Activated naive CD4-positive, alpha-beta T cell treated with anti-CD3 and anti-CD28 coated beads, Interleukin-2, amount 50 U/mL, for 24 hours (primary cell): ENCODE data around the gene SLC47A1.
"Not testable (repeated sequence)": the region's sequence is repeated elsewhere in the genome, so short reads cannot be mapped to it uniquely, and the experiment has no call there.

Experiments used
- H3K27ac Mint-ChIP-seq: one replicate; pipeline ENCODE4 v1.8.0; 2021; ENCODE audit warnings: mild to moderate bottlenecking, mixed read lengths
- H3K27me3 Mint-ChIP-seq: one replicate; pipeline ENCODE4 v1.8.0; 2021; ENCODE audit warnings: mixed read lengths
- H3K36me3 Mint-ChIP-seq: one replicate; pipeline ENCODE4 v1.8.0; 2021; ENCODE audit warnings: mixed read lengths
- H3K4me1 Mint-ChIP-seq: one replicate; pipeline ENCODE4 v1.8.0; 2021; ENCODE audit warnings: mixed read lengths
- H3K4me3 Mint-ChIP-seq: one replicate; pipeline ENCODE4 v1.8.0; 2021; ENCODE audit warnings: mild to moderate bottlenecking, mixed read lengths
- H3K9me3 Mint-ChIP-seq: one replicate; pipeline ENCODE4 v1.8.0; 2021; ENCODE audit warnings: mixed read lengths

SLC47A1 gene

DNA sequence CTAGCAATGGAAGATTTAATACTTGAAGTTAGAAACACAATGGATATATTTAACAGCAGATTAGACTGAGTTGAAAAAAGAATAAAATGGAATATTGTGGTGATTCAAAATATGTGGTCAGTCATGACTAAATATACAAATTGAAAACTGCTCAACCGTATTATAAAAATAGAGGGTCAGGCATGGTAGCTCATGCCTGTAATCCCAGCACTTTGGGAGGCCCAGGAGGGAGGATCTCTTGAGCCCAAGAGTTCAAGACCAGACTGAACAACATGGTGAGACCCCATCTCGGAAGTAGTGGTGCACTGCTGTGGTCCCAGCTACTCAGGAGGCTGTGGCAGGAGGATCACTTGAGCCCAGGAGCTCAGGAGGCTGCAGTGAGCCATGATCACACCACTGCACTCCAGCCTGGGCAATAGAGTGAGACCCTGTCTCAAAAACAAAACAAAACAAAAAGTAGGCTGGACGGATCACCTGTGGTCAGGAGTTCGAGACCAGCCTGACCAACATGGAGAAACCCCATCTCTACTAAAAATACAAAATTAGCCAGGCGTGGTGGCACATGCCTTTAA, 24.3 kb upstream of the SLC47A1 start:
- peaks cover 16% of the 10 kb centered on the region for H3K4me1 Mint-ChIP-seq
- H3K36me3 Mint-ChIP-seq, H3K4me3 Mint-ChIP-seq, H3K27me3 Mint-ChIP-seq, H3K9me3 Mint-ChIP-seq, H3K27ac Mint-ChIP-seq: not testable (repeated sequence)

DNA sequence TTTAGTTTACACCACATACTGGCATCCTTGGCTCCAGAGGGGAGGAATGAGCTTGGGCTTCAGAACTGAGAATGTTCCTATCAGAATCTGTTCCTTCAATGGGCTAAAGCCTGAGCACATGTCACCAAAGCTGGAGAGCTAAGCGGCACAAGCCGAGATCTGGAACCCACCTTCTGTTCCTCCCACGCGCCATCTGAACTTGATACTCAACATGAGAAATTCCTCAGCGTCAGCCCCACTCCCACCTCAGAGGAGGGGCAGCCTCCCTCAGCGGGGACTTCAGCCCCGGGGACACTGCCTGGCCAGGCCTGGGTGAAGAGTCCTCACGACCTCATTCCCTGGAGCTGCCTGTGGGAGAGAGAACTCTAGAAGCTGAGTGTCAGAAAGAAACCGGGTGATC, 22.8 kb upstream of the SLC47A1 start:
- H3K4me1 Mint-ChIP-seq = peaks cover 16% of the 10 kb centered on the region

DNA sequence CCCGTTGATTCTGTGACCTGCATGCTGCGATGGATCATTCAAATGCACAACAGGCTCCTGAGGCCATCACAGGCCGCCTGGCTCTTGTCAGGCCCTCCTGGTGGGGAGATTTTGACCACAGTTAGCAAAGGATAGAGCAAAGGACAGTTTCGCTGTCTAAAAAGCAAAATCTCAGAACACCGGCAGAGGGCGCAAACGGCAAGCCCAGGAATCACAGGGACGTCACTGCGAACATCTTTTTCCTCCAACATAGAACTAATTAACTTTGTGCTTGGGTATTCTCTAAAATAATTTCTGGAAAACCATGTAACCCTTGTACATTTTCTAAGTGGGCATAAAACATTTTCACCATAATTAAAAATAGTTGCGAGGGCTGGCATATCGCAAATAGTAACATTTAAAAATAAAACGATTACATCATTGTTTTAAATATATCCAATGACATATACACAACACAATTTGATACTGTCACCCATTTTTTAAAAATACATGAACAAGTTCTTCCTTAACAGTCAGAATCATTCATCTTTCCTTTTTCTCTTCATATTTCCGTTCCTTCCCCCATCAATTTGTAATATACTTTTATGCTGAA, 19.7 kb upstream of the SLC47A1 start:
- Mint-ChIP-seq H3K4me3 (no peak overlapping the region), H3K36me3 (no peaks in the 10 kb centered on the region), H3K27ac (no peak overlapping the region), H3K27me3 (no peaks in the 10 kb centered on the region), H3K4me1 (peaks cover 5% of the 10 kb centered on the region), H3K9me3 (no peaks in the 10 kb centered on the region)

More for the DNA sequence above, 22.8 kb upstream of the SLC47A1 start:
- peaks cover 2% of the 10 kb centered on the region for H3K36me3 Mint-ChIP-seq
- no peak overlapping the region for H3K27ac Mint-ChIP-seq
- peaks cover 2% of the 10 kb centered on the region for H3K27me3 Mint-ChIP-seq
- no peak overlapping the region for H3K4me3 Mint-ChIP-seq
- no peaks in the 10 kb centered on the region for H3K9me3 Mint-ChIP-seq

DNA sequence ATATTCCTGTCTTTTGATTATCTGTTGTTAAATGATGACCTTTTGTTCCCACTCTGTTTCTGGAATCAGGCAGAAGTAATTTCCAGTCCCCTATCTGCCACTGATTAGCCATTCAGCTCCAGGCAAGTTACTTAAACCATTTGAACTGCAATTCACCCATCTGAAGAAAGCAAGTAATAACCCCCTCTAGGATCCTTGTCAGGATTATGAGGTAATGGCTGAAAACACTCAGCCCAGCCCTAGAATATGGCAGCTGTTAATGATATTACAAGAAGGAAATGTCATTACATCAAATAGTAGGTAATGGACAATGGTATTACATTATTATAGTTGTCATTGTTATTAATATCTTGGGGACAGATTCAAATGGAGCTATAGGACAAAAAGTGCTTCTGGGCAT, 16.0 kb upstream of the SLC47A1 start:
- H3K4me1 Mint-ChIP-seq = peaks cover 5% of the 10 kb centered on the region
- no peaks in the 10 kb centered on the region for H3K27me3 Mint-ChIP-seq
- H3K9me3 Mint-ChIP-seq = no peaks in the 10 kb centered on the region
- H3K36me3 Mint-ChIP-seq = no peaks in the 10 kb centered on the region
- H3K27ac Mint-ChIP-seq = no peak overlapping the region
- H3K4me3 Mint-ChIP-seq = no peak overlapping the region

DNA sequence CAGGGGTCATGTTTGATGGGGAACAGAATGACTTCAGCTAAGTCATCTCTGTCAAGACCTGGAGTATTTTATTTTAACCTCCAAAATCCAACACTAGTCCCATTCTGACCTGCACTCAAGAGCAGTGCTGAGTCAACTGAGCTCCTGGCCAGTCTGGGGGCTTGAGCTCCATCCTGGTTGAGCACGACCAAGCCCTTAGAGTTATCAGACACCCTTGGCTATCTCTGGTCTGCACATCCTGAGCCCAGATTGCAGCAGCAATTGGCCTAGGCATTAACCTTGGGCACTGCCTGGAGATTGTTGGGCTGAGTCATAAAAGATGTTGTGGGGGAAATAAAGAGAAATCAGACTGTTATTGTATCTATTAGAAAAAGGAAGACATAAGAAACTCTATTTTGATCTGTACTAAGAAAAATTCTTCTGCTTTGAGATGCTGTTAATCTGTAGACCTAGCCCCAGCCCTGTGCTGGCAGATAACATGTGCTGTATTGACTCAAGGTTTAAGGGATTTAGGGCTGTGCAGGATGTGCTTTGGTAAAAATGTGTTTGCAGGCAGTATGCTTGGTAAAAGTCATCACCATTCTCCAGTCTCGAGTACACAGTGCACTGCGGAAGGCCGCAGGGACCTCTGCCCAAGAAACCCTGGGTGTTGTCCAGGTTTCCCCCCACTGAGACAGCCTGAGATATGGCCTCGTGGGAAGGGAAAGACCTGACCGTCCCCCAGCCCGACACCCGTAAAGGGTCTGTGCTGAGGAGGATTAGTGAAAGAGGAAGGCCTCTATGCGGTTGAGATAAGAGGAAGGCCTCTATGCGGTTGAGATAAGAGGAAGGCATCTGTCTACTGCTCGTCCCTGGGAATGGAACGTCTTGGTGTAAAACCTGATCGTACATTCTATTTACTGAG, 14.0 kb upstream of the SLC47A1 start:
- not testable (repeated sequence) for H3K27me3 Mint-ChIP-seq, H3K4me1 Mint-ChIP-seq, H3K9me3 Mint-ChIP-seq, H3K27ac Mint-ChIP-seq, H3K36me3 Mint-ChIP-seq, H3K4me3 Mint-ChIP-seq

DNA sequence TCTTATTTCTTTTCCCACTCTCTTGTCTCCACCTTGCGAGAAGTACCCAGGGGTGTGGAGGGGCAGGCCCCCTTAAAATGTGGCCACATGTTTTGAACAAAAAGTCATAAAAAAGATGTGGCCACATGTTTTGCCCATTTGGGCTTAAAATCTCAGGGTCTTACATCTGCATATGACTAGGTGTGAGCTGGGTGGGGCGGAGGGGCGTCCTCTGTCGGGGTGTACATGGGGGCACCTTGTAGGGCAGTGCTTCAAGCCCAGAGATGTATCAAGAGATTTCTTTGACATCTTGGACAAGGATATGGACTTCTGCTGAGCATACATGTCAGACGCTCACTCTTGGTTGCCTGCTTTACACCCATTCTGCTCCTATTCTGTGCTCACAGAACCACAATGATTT, 13.0 kb upstream of the SLC47A1 start:
- Mint-ChIP-seq H3K36me3 (no peaks in the 10 kb centered on the region), H3K4me3 (no peak overlapping the region), H3K27me3 (no peaks in the 10 kb centered on the region), H3K9me3 (no peaks in the 10 kb centered on the region), H3K27ac (no peak overlapping the region), H3K4me1 (no peaks in the 10 kb centered on the region)

DNA sequence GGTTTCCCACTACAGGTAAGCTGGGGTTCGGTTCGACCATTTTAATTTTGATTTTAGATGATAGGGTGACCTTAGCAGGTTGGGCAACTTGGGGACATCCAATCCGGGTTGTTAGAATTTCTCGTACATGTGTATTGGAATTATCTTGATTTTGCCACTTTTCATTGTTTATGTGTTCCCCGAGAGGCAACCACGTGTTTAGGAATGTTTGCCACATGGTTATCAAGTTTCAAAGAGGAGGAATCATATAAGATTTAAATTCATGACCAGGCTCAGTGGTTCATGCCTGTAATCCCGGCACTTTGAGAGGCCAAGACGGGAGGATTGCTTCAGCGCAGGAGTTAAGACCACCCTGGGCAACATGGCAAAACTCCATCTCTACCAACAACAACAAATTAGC, 10.0 kb upstream of the SLC47A1 start:
- H3K27ac Mint-ChIP-seq = no peak overlapping the region
- no peaks in the 10 kb centered on the region for H3K36me3 Mint-ChIP-seq
- H3K27me3 Mint-ChIP-seq = peaks cover 3% of the 10 kb centered on the region
- H3K9me3 Mint-ChIP-seq = no peaks in the 10 kb centered on the region
- H3K4me1 Mint-ChIP-seq = no peaks in the 10 kb centered on the region
- no peak overlapping the region for H3K4me3 Mint-ChIP-seq

DNA sequence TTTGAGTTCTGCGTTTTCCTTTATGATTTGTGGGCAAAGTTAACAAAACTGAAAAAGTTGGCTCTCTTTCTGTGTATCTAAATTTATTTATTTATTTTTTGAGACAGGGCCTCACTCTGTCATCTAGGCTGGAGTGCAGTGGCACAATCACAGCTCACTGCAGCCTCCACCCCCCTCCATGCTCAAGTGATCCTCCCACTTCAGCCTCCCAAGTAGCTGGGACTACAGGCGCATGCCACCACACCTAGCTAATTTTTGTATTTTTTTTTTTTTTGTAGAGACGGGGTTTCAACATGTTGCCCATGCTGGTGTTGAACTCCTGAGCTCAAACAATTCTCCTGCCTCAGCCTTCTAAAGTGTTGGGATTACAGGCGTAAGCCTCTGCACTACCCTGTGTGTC, 6.7 kb upstream of the SLC47A1 start:
- not testable (repeated sequence) for H3K9me3 Mint-ChIP-seq, H3K27ac Mint-ChIP-seq, H3K27me3 Mint-ChIP-seq, H3K36me3 Mint-ChIP-seq, H3K4me1 Mint-ChIP-seq, H3K4me3 Mint-ChIP-seq

DNA sequence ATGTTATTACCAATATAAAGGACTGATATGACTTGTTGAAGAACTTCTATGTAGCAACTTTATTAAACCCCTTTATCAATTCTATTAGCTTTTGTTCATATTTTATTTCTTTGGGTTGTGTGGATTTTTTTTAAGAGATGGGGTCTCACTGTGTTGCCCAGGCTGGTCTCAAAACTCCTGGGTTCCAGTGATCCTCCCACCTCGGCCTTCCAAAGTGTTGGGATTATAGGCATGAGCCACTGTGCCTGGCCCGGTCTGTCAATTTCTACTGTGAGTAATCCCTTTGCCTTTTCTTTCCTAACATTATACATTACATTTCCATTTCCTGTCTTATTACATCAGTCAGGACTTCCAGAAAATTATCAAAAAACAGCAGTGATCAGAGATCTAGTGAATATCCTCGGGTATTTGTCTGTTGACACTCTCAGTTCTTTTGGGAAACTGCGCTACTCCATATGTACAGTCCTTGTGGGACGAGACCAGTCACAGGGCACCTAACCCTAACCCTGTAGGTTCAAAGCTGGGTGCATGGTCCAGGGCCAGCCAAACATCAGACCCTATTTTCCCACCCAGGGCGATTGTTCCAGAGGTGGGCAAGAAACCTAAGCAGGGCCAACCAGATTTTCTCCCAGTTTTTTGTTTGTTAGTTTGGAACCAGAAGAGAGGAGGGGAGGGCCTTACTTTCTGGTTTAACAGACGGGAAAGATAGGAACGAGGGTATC, 1.7 kb upstream of the SLC47A1 start:
- H3K4me3 Mint-ChIP-seq = peak overlapping the region; percentile 46
- H3K27me3 Mint-ChIP-seq = peaks cover 32% of the 10 kb centered on the region
- H3K4me1 Mint-ChIP-seq = peaks cover 13% of the 10 kb centered on the region

DNA sequence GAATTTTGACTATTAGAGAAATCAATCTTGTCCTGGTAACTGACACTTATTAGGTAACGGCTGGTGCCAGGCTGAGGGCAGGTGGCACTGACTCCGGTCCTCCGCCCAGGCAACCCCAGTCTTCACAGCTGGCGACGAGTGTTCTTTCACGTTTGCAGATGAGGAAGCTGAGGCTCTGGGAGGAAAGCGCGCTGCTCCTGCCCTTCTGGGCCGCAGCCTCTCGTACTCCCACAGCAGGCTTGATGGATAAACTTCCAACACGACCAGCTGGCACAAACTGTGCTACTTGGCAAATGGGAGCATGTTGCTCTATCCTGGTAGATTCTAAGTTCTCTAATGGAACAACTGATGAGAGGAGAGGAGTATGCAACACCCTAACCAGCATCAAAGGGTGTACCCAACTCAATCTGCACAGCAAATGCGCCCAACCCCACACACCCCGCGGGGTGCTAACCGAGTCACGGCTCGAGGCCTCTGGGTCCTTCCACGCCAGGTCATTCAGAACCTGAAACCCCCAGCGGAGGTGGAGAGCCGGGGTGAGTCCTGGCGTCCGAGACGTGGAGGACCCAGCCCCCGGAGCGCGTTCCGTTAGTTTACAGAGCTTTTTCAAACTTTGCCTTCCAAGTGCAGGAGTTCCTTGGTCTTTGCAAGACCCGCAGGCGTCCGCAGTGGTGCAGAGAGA, 477 bp upstream of the SLC47A1 start:
- no peaks in the 10 kb centered on the region for H3K36me3 Mint-ChIP-seq
- H3K27me3 Mint-ChIP-seq = peaks cover 32% of the 10 kb centered on the region
- peaks cover 13% of the 10 kb centered on the region for H3K4me1 Mint-ChIP-seq
- H3K9me3 Mint-ChIP-seq = no peaks in the 10 kb centered on the region
- no peak overlapping the region for H3K27ac Mint-ChIP-seq
- peak overlapping the region; percentile 65 for H3K4me3 Mint-ChIP-seq

More for the DNA sequence above, 1.7 kb upstream of the SLC47A1 start:
- no peak overlapping the region for H3K27ac Mint-ChIP-seq
- H3K36me3 Mint-ChIP-seq = no peaks in the 10 kb centered on the region
- H3K9me3 Mint-ChIP-seq = no peaks in the 10 kb centered on the region

DNA sequence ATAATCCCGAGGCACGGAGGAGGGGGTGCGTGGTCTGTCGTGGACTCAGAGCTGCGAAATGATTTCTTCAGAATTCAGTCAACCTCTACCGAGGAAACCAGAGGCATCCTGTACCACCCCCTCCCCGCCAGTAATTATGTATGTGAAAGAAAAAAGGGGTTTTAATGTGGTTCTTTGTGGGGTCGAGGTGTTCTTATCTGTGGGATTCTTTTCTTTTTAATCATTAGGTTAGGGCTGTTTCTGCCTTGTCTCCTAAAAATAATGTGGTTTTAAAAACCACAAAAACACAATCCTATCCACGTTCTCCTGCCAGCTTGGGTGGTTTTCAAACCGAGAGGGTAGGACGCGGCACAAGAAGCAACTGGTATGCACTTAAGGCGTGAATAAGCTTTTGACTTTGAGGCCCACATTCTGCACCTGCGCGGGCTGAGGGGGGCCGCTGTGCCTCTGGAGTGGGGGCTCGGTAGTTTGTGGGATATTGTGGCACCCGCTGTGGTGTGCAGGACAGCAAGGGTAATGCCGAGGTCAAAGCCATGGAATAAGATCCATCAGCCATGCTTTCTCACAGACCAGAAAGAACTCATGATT, 1.0 kb downstream of the SLC47A1 start:
- H3K27ac Mint-ChIP-seq = no peak overlapping the region
- H3K36me3 Mint-ChIP-seq = no peaks in the 10 kb centered on the region
- H3K27me3 Mint-ChIP-seq = peaks cover 29% of the 10 kb centered on the region
- H3K9me3 Mint-ChIP-seq = no peaks in the 10 kb centered on the region
- H3K4me3 Mint-ChIP-seq = peak overlapping the region; percentile 82
- peaks cover 13% of the 10 kb centered on the region for H3K4me1 Mint-ChIP-seq

DNA sequence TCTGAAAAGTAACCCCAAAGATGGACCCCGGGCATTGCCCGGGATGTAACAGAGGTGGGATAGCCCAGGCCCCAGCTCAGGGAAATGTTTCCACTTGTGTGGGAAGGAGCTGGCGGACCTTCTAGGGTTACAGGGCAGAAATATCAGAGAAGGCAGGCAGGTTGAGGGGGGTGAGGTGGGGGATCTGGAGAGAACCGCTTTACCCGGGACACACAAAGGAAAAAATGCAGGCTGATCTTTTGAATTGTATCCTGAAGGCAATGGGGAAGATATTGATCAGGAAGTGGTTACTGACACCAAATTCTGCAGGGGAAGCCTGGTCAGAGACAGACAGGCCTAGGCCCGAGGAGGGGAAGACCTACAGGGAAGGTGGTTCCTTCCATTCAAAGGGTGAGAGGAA, 3.5 kb downstream of the SLC47A1 start:
- Mint-ChIP-seq H3K36me3 (no peaks in the 10 kb centered on the region), H3K9me3 (no peaks in the 10 kb centered on the region), H3K27me3 (peaks cover 27% of the 10 kb centered on the region), H3K4me1 (peaks cover 13% of the 10 kb centered on the region), H3K27ac (no peak overlapping the region), H3K4me3 (no peak overlapping the region)

DNA sequence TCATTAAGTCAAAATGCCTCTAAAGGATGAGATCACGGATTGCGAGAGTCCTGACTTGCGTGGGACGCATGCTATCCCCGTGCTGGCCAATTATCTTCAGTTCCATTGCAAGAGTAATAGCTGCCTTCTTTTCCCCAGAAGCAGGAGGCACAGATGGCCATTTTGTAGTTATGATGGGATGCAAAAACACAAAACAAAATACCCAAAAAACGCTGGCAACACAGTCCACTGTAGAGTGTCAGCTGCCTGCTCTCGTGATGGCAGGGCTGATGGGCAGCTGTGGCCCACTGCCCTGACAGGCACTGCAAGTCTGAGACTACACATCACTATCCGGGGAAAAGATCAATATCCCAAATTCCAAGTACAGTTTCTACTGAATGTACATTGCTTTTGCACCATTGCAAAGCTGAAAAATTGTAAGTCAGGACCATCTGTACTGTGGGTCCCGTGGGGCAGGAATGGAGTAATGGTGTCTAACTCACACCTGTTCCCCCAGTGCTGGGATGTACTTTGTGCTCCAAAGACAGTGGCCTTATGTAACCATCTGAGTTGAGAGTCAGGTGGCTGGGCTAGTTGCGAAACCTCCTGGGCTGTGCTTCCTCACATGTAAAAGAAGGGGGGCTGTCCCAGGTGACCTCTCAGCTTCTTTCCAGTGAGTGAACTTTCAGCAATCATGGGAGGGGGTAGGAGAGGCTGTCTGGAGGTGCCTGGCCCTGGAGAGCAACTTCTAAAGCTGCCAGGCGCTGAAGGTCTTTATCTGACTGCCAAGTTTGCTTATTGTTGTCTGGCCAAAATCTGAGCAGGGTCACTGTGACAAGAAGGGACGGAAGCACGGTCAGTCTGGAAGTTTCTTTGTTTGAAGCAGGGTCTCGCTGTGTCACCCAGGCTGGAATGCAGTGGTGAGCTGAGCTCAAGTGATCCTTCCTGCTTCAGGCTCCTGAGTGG, 4.7 kb downstream of the SLC47A1 start:
- peaks cover 15% of the 10 kb centered on the region for H3K27me3 Mint-ChIP-seq
- H3K9me3 Mint-ChIP-seq = no peaks in the 10 kb centered on the region
- no peaks in the 10 kb centered on the region for H3K36me3 Mint-ChIP-seq
- H3K4me1 Mint-ChIP-seq = peaks cover 7% of the 10 kb centered on the region
- H3K27ac Mint-ChIP-seq = no peak overlapping the region
- H3K4me3 Mint-ChIP-seq = no peak overlapping the region

DNA sequence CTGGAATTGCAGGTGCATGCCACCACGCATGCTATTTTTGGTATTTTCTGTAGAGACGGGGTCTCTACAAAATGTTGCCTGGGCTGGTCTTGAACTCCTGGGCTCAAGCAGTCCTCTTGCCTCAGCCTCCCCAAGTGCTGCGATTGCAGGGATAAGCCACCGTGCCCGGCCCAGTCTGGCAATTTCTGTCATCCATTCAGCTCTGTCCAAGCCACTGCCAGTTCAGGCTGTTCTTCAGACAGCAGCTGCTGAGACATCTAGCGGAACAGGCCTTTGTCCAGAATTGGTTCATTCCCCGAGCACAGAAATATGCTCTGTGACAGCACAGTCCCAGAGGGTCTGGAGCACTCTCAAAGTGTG, 5.4 kb downstream of the SLC47A1 start:
- H3K36me3 Mint-ChIP-seq = no peaks in the 10 kb centered on the region
- no peak overlapping the region for H3K4me3 Mint-ChIP-seq
- no peak overlapping the region for H3K27ac Mint-ChIP-seq
- peaks cover 7% of the 10 kb centered on the region for H3K4me1 Mint-ChIP-seq
- H3K27me3 Mint-ChIP-seq = peaks cover 15% of the 10 kb centered on the region
- no peaks in the 10 kb centered on the region for H3K9me3 Mint-ChIP-seq
